NCI-H510A (cell line): ENCODE measurements around the gene CCDC106.

Source experiments
- DNase-seq: peaks from one replicate; lab custom pipeline; 2025; lab: John Stamatoyannopoulos, UW

CCDC106 gene

GRCh38 chr19:55613930-55614710 is 33.9 kb upstream of the CCDC106 start:
- DNase-seq = no peak

- DNase-seq = no peak
Observed at GRCh38 chr19:55614711-55615542, 33.1 kb upstream of the CCDC106 start.

- DNase-seq = no peak
Observed at GRCh38 chr19:55615543-55616394, 32.2 kb upstream of the CCDC106 start.

GRCh38 chr19:55616395-55616875 is 31.6 kb upstream of the CCDC106 start:
- no peak for DNase-seq

GRCh38 chr19:55617426-55617825 is 30.6 kb upstream of the CCDC106 start:
- DNase-seq = no peak

- DNase-seq = no peak
Observed at GRCh38 chr19:55618426-55618825, 29.6 kb upstream of the CCDC106 start.

- no peak for DNase-seq
Observed at GRCh38 chr19:55619286-55619685, 28.7 kb upstream of the CCDC106 start.

- DNase-seq = no peak
Observed at GRCh38 chr19:55620410-55621204, 27.4 kb upstream of the CCDC106 start.

GRCh38 chr19:55621205-55621672 is 26.8 kb upstream of the CCDC106 start:
- DNase-seq = no peak

- DNase-seq = no peak
Observed at GRCh38 chr19:55621673-55622231, 26.3 kb upstream of the CCDC106 start.

GRCh38 chr19:55622242-55622969 is 25.6 kb upstream of the CCDC106 start:
- no peak for DNase-seq

GRCh38 chr19:55623130-55623529 is 24.9 kb upstream of the CCDC106 start:
- no peak for DNase-seq

- no peak for DNase-seq
Observed at GRCh38 chr19:55623561-55623960, 24.5 kb upstream of the CCDC106 start.

- DNase-seq = peak; percentile 85
Observed at GRCh38 chr19:55624109-55625003, 23.7 kb upstream of the CCDC106 start, which contains the start of gene ZNF784. TSS of gene ZNF784 (minus strand) at chr19:55624566. CDS start at chr19:55624561, 5 bp downstream.

GRCh38 chr19:55625004-55625326 is 23.0 kb upstream of the CCDC106 start:
- DNase-seq = no peak

- no peak for DNase-seq
Observed at GRCh38 chr19:55626350-55626749, 21.7 kb upstream of the CCDC106 start.

GRCh38 chr19:55632463-55632834 is 15.6 kb upstream of the CCDC106 start:
- peak; percentile 53 for DNase-seq

- DNase-seq = no peak
Observed at GRCh38 chr19:55633861-55634260, 14.2 kb upstream of the CCDC106 start.

GRCh38 chr19:55635334-55635717 is 12.7 kb upstream of the CCDC106 start:
- no peak for DNase-seq
